GM11168 (cell line): ENCODE measurements around the gene TREM1.
"Not testable (repeated sequence)": the region's sequence is repeated elsewhere in the genome, so short reads cannot be mapped to it uniquely, and the experiment has no call there.

Source experiments
- in situ Hi-C: fragments of 300-500 bp; cut with MboI; formaldehyde crosslinking; loops from one replicate; pipeline ENCODE4 v1.12.0; 2022; ENCODE audit warnings: low sequenced_read_pairs; ENCODE audit not compliant: unreplicated experiment

The TREM1 gene

DNA sequence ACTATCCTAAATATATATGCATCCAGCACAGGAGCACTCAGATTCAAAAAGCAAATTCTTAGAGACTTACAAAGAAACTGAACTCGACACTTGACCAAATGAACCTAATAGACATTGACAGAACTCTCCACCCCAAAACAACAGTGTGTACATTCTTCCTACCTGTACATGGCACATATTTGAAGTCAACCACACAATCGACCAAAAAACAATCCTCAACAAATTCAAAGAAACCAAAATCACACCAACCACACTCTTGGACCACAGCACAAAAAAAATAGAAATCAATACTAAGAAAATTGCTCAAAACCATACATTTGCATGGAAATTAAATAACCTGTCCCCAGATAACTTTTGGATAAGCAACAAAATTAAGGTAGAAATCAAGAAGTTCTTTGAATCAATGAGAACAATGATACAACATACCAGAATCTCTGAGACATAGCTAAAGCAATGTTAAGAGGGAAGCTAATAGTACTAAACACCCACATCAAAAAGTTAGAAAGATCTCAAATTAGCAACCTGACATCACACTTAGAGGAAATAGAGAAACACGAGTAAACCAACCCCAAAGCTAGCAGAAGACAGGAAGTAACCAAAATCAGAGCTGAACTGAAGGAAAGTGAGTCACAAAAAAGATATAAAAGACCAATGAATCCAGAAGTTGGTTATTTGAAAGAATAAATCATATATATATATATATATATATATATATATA is 12.5 kb upstream of the TREM1 start:
- in situ Hi-C loops: no loop called here

GRCh38 chr6:41297248-41297647 is 10.8 kb upstream of the TREM1 start:
- in situ Hi-C loops: not testable (repeated sequence)

GRCh38 chr6:41294214-41294872 is 7.9 kb upstream of the TREM1 start:
- in situ Hi-C loops: no loop called here

- in situ Hi-C loops: no loop called here
These were observed 5.2 kb upstream of the TREM1 start for GRCh38 chr6:41291717-41292116.

DNA sequence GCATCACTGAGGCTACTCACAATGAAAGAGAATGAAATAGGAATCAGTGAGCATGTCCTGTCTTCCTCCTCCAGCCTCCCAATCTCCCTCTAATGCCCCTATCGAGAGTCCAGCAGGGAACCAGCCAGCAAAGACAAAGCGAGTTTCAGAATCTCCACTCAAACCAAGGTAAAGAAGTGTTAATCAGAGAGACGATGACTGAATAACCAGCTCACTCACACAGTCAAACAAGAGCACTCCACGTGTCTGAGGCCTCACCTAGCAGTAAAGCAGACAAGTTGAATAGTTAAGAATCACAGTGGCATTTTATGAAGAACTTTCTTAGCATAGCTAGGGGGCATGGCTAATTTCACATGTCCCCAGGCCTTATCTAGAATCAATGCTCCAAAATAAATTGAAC is 3.3 kb upstream of the TREM1 start:
- in situ Hi-C loops: no loop called here

- in situ Hi-C loops: no loop called here
These were observed 2.3 kb upstream of the TREM1 start for GRCh38 chr6:41288754-41289129.

DNA sequence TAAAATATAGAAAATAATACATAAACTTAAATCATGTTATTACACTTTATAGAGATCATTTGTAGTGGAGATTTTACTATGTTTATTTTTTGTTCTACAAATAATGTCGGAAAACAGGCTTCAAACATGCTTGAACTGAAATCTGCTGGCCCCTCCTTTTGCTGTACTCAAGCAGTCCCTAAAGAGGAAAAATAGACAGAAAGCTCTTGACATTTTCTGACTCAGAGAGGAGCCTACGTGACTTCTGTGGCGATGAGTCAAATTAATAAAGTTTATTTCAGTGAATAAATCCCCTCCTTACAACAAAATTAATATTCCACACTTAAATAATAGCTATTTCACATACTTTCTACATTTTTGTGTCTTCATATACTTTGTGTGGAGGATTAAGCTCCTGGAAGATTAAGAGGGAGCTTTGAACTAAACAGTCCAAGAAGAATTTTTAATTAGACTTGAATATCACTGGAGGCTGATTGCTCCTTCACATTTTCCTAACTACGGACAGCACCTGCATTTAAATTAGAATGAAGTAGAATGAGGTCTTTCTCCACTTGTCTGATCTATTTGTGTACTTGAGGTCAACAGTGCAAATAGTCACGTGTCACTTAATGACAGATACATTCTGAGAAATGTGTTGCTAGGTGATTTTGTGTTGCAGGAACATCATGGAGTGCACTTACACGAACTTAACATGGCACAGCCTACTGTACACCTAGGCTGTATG is 1.7 kb upstream of the TREM1 start:
- in situ Hi-C loops: no loop called here

DNA sequence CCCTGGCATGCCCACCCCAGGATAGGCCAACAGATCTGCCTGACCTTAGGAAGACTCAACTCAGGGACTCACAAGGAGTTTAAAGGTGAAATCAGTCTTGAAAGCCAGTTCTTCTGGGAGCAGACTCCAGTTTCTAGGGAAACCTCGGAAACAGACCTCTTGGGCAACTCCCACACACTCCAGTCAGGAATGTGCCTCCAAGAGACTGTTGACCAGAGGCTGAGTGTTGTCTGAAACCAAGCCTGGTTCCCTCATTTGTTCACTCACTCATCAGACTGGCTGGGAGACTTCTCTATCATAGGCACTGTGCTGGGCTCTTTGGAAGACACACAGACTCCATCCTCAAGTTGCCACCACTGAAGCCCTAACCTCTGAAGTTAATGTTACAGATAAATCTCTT is 1.8 kb downstream of the TREM1 start:
- in situ Hi-C loops: no loop called here

- in situ Hi-C loops: no loop called here
These were observed 2.9 kb downstream of the TREM1 start for GRCh38 chr6:41283600-41283999.

- in situ Hi-C loops: no loop called here
These were observed 6.0 kb downstream of the TREM1 start for GRCh38 chr6:41280381-41281057.

DNA sequence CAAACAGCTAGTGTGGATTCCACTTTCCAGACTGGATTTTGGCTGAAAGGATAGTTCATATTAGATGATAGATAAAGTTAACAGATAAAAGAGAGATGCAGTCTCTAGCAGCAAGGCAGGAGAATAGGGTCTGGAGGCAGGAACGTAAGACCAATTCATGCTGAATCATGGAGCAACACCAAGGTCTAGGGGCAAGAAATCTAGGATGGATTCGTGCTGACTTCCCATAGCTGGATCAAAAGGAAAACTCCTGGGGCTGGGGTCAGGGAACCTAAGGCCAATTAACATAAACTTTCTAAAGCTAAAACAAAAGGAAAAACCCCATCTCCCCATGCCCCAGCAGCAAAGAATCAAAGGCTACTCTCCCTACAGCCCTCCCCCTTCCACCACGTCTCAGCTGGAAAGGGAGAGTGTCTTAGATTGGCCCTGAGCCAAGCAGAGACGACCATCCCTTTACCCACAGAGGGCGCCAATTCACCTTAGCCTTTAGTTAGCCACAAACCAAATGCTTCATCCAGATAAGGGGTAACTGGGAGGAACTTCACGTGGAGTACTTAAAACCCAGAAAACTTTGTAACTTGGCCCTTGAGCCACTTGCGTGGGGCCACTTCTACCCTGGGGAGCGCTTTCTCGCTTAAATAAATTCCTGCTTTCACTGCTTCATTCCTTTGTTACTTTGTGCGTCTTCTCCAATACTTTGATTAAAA is 7.6 kb downstream of the TREM1 start:
- in situ Hi-C loops: no loop called here

GRCh38 chr6:41277605-41278004 is 8.9 kb downstream of the TREM1 start:
- in situ Hi-C loops: no loop called here

- in situ Hi-C loops: no loop called here
These were observed 11.0 kb downstream of the TREM1 start for GRCh38 chr6:41275489-41275888.

GRCh38 chr6:41274256-41274655 is 12.2 kb downstream of the TREM1 start:
- in situ Hi-C loops: no loop called here

DNA sequence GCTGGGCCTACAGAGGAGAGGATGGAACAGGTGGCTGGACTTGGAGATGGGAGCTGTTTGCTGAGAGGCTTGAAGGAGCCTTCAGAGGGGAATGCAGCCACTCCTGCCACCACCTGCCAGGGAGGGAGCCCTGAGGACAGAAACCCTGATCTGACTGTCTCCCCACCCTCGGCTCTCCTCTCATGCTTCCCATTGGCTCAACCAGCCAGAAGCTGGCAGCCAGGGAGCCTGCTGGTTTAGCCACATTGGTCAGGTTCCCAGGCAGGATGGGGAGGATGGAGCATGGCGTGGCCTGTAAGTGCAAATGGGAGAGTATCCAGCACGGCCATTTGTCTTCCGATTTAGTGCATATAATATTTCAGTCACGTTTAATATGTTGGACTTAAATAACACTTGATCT is 12.8 kb downstream of the TREM1 start:
- in situ Hi-C loops: no loop called here

DNA sequence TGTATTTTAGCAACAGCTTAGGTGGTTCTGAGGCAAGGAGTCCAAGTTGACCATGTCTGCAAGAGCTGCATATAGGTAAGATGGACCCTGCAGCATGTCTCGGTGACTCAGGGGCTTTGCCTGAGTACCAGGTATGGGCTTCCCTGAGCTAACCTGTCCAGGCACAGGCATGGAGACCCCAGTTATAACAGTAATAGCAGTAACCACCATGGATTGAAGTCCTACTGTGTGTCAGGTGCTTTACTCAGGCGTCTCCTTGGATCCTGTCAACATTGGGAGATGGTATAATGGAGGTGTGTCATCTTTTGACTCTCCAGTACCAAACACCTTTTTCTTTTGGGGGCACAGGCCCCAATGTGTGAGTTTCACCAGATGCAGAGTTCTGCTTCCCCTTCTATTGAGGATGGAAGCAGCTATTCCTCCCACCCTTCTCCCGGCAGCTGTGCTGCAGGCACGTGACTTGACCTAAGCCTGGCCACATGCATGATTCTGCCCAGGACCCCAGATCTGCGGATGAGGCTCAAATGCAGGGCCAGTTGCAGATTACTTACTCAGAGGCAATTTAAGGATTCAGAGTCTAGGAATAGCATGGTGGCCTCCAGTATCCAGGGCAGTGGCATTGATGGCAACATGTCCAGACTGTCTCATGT is 13.8 kb downstream of the TREM1 start:
- in situ Hi-C loops: no loop called here

GRCh38 chr6:41271901-41272395 is 14.5 kb downstream of the TREM1 start:
- in situ Hi-C loops: no loop called here

DNA sequence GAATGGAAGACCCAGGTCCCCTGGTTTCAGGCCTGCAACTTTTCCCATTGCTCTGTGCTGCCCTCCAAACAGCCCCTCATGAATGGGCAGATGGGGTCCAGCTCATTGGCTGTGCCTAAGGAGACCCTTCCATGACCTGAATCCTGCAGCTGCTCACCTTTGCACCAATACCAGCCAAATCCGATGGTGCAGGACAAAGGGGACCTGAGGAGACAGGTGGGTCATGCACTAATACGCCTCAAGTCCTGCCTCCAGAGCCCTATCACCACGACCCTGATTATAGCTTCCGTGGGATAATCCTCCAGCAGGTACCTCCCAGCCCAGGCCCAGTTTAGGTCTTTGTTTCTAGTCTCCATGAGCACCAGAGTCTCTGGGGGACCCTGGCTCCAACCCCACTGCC is 16.8 kb downstream of the TREM1 start:
- in situ Hi-C loops: no loop called here

DNA sequence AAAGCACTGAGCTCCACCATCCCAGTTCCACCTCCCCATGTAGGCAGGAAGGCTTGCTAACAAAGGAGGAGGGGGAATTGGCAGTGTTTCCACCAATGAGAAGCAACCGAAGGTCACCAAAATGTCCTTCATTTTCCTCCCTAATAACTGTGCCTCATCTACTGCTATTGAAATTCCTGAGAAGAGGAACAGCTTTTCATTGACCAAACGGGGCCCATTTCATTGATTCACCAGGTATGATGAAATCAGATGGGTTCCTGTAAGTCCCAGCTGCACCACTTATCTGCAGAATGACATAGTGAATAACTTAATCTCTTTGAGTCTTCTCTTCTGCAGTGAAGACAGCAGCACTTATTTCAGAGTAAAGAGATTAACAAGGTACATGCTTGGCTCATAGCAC is 17.3 kb downstream of the TREM1 start:
- in situ Hi-C loops: no loop called here

GRCh38 chr6:41268478-41268877 is 18.0 kb downstream of the TREM1 start:
- in situ Hi-C loops: no loop called here
